ENCODE results near the gene HSPB3.

- TF ChIP-seq NFIC (IDR thresholded peaks at IDR 0.05) (no peak), USF1 (IDR thresholded peaks at IDR 0.05) (no peak), CEBPB (IDR thresholded peaks at IDR 0.05) (no peak)
Observed at GRCh38 chr5:54426209-54426608, 29.3 kb upstream of the HSPB3 start.

All from Ishikawa (cell line).